Rectal smooth muscle tissue (tissue), 1 donor: ENCODE data around the gene LIMS1.
"Not testable (repeated sequence)": the region's sequence is repeated elsewhere in the genome, so short reads cannot be mapped to it uniquely, and the experiment has no call there.

Experiments used
- H3K27ac ChIP-seq: one replicate; pipeline ENCODE4 v1.7.0; 2013; ENCODE audit warnings: low read depth, low read length, inconsistent platforms
- H3K27me3 ChIP-seq: one replicate; pipeline ENCODE4 v1.7.0; 2013; ENCODE audit warnings: low read length; ENCODE audit not compliant: control insufficient read depth, insufficient read depth
- H3K36me3 ChIP-seq: one replicate; pipeline ENCODE4 v1.7.0; 2013; ENCODE audit warnings: low read length; ENCODE audit not compliant: control insufficient read depth, insufficient read depth
- H3K4me1 ChIP-seq: one replicate; pipeline ENCODE4 v1.7.0; 2013; ENCODE audit warnings: low read length; ENCODE audit not compliant: control insufficient read depth, insufficient read depth
- H3K4me3 ChIP-seq: one replicate; pipeline ENCODE4 v1.7.0; 2013; ENCODE audit warnings: low read length
- H3K9ac ChIP-seq: one replicate; pipeline ENCODE4 v1.7.0; 2013; ENCODE audit warnings: low read length

LIMS1 gene

GRCh38 chr2:108635630-108636354 is 101.5 kb downstream of the LIMS1 start:
- Histone ChIP-seq H3K4me3 (no peak overlapping the region), H3K36me3 (no peaks in the 10 kb centered on the region), H3K27me3 (no peaks in the 10 kb centered on the region), H3K4me1 (peaks cover 35% of the 10 kb centered on the region), H3K9ac (no peak overlapping the region), H3K27ac (peak overlapping the region; percentile 2)

- no peak overlapping the region for H3K4me3 ChIP-seq
- H3K36me3 ChIP-seq, result no peaks in the 10 kb centered on the region
- H3K27ac ChIP-seq, result no peak overlapping the region
- H3K4me1 ChIP-seq, result peaks cover 36% of the 10 kb centered on the region
- no peak overlapping the region for H3K9ac ChIP-seq
- no peaks in the 10 kb centered on the region for H3K27me3 ChIP-seq
Measured at GRCh38 chr2:108637304-108637669, 103.0 kb downstream of the LIMS1 start.

- H3K27me3 ChIP-seq, result no peaks in the 10 kb centered on the region
- H3K4me3 ChIP-seq, result no peak overlapping the region
- H3K4me1 ChIP-seq, result peaks cover 14% of the 10 kb centered on the region
- H3K27ac ChIP-seq, result no peak overlapping the region
- H3K9ac ChIP-seq, result no peak overlapping the region
- no peaks in the 10 kb centered on the region for H3K36me3 ChIP-seq
Measured at GRCh38 chr2:108640731-108641130, 106.5 kb downstream of the LIMS1 start.

GRCh38 chr2:108641756-108642155 is 107.5 kb downstream of the LIMS1 start:
- H3K36me3 ChIP-seq, result no peaks in the 10 kb centered on the region
- no peak overlapping the region for H3K9ac ChIP-seq
- H3K27ac ChIP-seq, result no peak overlapping the region
- no peak overlapping the region for H3K4me3 ChIP-seq
- H3K27me3 ChIP-seq, result no peaks in the 10 kb centered on the region
- H3K4me1 ChIP-seq, result peaks cover 7% of the 10 kb centered on the region

- no peaks in the 10 kb centered on the region for H3K27me3 ChIP-seq
- H3K9ac ChIP-seq, result no peak overlapping the region
- no peaks in the 10 kb centered on the region for H3K36me3 ChIP-seq
- H3K27ac ChIP-seq, result no peak overlapping the region
- no peak overlapping the region for H3K4me3 ChIP-seq
- peaks cover 3% of the 10 kb centered on the region for H3K4me1 ChIP-seq
Measured at GRCh38 chr2:108643261-108643849, 109.1 kb downstream of the LIMS1 start.

GRCh38 chr2:108643862-108644261 is 109.6 kb downstream of the LIMS1 start:
- H3K27ac ChIP-seq, H3K36me3 ChIP-seq, H3K9ac ChIP-seq, H3K27me3 ChIP-seq, H3K4me3 ChIP-seq, H3K4me1 ChIP-seq: not testable (repeated sequence)

- not testable (repeated sequence) for H3K4me3 ChIP-seq, H3K27me3 ChIP-seq, H3K36me3 ChIP-seq, H3K27ac ChIP-seq, H3K9ac ChIP-seq, H3K4me1 ChIP-seq
Measured at GRCh38 chr2:108644446-108644845, 110.2 kb downstream of the LIMS1 start.

- not testable (repeated sequence) for H3K27me3 ChIP-seq, H3K4me1 ChIP-seq, H3K9ac ChIP-seq, H3K4me3 ChIP-seq, H3K36me3 ChIP-seq, H3K27ac ChIP-seq
Measured at GRCh38 chr2:108648796-108649195, 114.5 kb downstream of the LIMS1 start.

GRCh38 chr2:108650465-108650864 is 116.2 kb downstream of the LIMS1 start:
- H3K4me1 ChIP-seq, H3K4me3 ChIP-seq, H3K36me3 ChIP-seq, H3K9ac ChIP-seq, H3K27me3 ChIP-seq, H3K27ac ChIP-seq: not testable (repeated sequence)

GRCh38 chr2:108651468-108651867 is 117.2 kb downstream of the LIMS1 start:
- H3K27ac ChIP-seq, H3K9ac ChIP-seq, H3K4me1 ChIP-seq, H3K36me3 ChIP-seq, H3K4me3 ChIP-seq, H3K27me3 ChIP-seq: not testable (repeated sequence)

GRCh38 chr2:108652187-108652931 is 118.1 kb downstream of the LIMS1 start:
- H3K9ac ChIP-seq, result not testable (repeated sequence)

GRCh38 chr2:108653425-108653824 is 119.2 kb downstream of the LIMS1 start:
- H3K4me3 ChIP-seq, H3K27ac ChIP-seq, H3K27me3 ChIP-seq, H3K4me1 ChIP-seq, H3K36me3 ChIP-seq, H3K9ac ChIP-seq: not testable (repeated sequence)

More at GRCh38 chr2:108652187-108652931, 118.1 kb downstream of the LIMS1 start:
- not testable (repeated sequence) for H3K27ac ChIP-seq, H3K27me3 ChIP-seq, H3K4me1 ChIP-seq, H3K4me3 ChIP-seq, H3K36me3 ChIP-seq

- H3K27ac ChIP-seq, result peak overlapping the region; percentile 61
Measured at GRCh38 chr2:108653849-108654248, 119.6 kb downstream of the LIMS1 start.

More at GRCh38 chr2:108653849-108654248, 119.6 kb downstream of the LIMS1 start:
- not testable (repeated sequence) for H3K36me3 ChIP-seq, H3K4me3 ChIP-seq, H3K9ac ChIP-seq, H3K4me1 ChIP-seq, H3K27me3 ChIP-seq
